Measurements from ENCODE around the gene ZEB1. TPM values are rescaled to one million over a fixed set of nuclear protein-coding genes. Genes with fewer than 3 reads are reported as not detected.
"Not testable (repeated sequence)": the region's sequence is repeated elsewhere in the genome, so short reads cannot be mapped to it uniquely, and the experiment has no call there.

Gene ZEB1
- total RNA-seq, 1 experiment from 2014 or later = 67.3 TPM

DNA sequence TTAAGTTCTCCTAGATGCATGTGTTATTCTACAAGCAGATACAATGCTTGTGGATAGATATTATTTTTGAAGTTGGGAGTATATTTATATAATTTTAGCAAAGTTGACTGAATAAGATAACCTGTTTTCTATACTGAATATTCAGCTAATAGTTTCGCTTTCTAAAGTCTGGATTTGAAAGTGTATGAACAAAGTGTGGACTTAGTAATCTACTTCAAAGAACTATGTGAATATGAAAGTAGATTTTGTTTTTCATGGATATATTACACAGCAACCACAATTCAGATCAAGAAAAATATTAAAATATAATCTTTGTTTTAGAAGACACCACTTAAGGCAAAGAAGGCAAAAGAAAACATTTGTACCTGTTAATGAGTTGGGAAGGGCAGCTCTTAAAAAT lies 78.8 kb downstream of the ZEB1 start:
- H3K9me3 ChIP-seq (replicated peaks) = no peaks in the 10 kb centered on the region
- no peaks in the 10 kb centered on the region for H3K4me1 ChIP-seq (replicated peaks)

DNA sequence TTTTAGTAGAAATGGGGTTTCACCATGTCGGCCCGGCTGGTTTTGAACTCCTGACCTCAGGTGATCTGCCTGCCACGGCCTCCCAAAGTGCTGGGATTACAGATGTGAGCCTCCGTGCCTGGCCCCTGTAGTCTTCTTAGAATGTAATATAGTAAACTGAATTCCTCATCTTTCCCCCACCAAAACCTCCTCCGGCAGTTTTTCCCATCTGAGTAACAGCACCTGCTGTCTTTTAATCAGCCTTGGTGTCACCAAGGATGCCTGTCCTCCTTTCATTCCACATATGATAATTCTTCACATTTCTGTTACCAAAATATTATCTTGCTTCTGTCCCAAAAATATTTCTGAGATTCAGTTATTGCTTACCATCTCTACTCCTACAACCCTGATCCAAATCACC lies 80.2 kb downstream of the ZEB1 start:
- Histone ChIP-seq H3K36me3 (peaks cover 10% of the 10 kb centered on the region), H3K9me3 (replicated peaks) (no peaks in the 10 kb centered on the region), H3K4me1 (replicated peaks) (no peaks in the 10 kb centered on the region), H3K27ac (no peak overlapping the region), H3K27me3 (replicated peaks) (no peaks in the 10 kb centered on the region), H3K4me3 (no peak overlapping the region)
- no peak for DNase-seq (ENCODE audit: low read depth in 1 of 2, low spot score in 2 of 2)

More for the DNA sequence above, 78.8 kb downstream of the ZEB1 start:
- no peak overlapping the region for H3K27ac ChIP-seq
- no peaks in the 10 kb centered on the region for H3K27me3 ChIP-seq (replicated peaks)
- DNase-seq (ENCODE audit: low read depth in 1 of 2, low spot score in 2 of 2) = no peak
- H3K4me3 ChIP-seq = no peak overlapping the region
- H3K36me3 ChIP-seq = peaks cover 13% of the 10 kb centered on the region

DNA sequence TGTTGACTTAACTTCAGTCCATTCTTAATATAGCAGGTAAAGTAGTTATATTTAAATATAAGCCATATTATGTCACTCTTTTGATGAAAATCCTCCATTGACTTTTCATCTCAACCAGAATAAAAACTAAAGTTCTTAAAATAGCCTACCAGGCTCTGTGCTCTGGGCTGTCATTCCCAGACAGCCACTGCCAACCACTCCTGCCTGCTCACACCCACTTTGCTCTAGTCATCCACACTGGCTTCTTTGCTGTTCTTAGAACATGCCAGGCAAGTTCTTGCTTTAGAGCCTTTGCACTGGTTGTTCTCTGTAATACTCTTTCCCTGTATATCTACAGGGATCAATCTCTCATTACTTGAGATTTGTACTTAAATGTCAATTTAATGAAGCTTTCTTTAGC lies 80.6 kb downstream of the ZEB1 start:
- Histone ChIP-seq H3K9me3 (replicated peaks) (no peaks in the 10 kb centered on the region), H3K27me3 (replicated peaks) (no peaks in the 10 kb centered on the region), H3K4me1 (replicated peaks) (no peaks in the 10 kb centered on the region), H3K4me3 (no peak overlapping the region), H3K36me3 (peaks cover 5% of the 10 kb centered on the region), H3K27ac (no peak overlapping the region)
- DNase-seq (ENCODE audit: low read depth in 1 of 2, low spot score in 2 of 2) = no peak

DNA sequence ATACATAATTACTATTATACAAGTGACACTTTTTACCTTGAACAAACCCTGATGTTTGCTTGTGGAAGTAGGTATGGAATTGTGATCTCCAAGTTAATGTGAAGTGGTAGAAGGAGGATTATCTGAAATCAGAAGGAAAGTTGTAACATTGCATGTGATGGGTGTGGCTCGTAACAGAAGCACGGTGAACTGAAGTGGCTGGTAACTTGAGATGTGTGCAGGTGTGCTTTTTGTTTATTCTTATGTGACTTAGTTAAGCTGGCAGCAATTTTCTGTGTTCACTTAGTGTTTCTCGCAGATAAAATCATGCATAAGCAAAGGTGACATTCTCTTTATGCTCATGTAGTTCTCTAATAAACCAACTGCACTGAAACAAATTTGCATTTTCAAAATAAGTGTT lies 82.3 kb downstream of the ZEB1 start:
- Histone ChIP-seq H3K27me3 (replicated peaks) (no peaks in the 10 kb centered on the region), H3K4me1 (replicated peaks) (no peaks in the 10 kb centered on the region), H3K36me3 (peaks cover 2% of the 10 kb centered on the region; the same call in 1 of the 2 replicates), H3K9me3 (replicated peaks) (no peaks in the 10 kb centered on the region), H3K4me3 (no peak overlapping the region), H3K27ac (no peak overlapping the region)
- no peak for DNase-seq (ENCODE audit: low read depth in 1 of 2, low spot score in 2 of 2)

DNA sequence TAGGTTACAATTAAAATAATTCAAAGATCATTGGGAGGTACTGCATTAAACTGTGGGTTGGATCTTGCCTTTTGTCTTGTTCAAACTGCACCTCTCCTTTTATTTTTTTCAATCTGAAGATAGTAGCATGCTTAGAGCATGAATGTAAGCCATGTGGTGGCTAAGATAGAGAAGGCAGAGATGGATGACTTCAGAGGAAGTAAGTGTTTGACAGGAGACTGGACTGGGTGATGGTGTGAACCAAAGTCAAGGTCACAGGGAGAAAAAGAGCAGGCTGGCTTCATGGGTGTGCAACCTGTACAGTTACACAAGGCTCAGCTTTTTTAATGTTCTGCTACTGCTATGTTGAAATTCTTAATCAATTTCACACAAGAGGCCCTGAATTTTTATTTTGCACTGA lies 85.6 kb downstream of the ZEB1 start:
- H3K4me3 ChIP-seq = no peak overlapping the region
- no peak for DNase-seq (ENCODE audit: low read depth in 1 of 2, low spot score in 2 of 2)
- H3K9me3 ChIP-seq (replicated peaks) = 0 out of 2 replicates have a peak, but pooled peaks cover 2% of the 10 kb centered on the region
- H3K4me1 ChIP-seq (replicated peaks) = no peaks in the 10 kb centered on the region
- H3K27me3 ChIP-seq (replicated peaks) = no peaks in the 10 kb centered on the region
- no peak overlapping the region for H3K27ac ChIP-seq
- peaks cover 3% of the 10 kb centered on the region; the same call in 1 of the 2 replicates for H3K36me3 ChIP-seq

DNA sequence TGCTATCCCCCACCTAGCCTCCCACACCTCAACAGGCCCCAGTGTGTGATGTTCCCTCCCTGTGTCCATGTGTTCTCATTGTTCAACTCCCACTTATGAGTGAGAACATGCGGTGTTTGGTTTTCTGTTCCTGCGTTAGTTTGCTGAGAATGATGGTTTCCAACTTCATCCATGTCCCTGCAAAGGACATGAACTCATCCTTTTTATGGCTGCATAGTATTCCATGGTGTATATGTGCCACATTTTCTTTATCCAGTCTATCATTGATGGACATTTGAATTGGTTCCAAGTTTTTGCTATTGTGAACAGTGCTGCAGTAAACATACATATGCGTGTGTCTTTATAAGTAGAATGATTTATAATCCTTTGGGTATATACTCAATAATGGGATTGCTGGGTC lies 86.8 kb downstream of the ZEB1 start:
- H3K4me1 ChIP-seq (replicated peaks); DNase-seq (ENCODE audit: low read depth in 1 of 2, low spot score in 2 of 2); H3K27ac ChIP-seq; H3K4me3 ChIP-seq; H3K27me3 ChIP-seq (replicated peaks); H3K36me3 ChIP-seq; H3K9me3 ChIP-seq (replicated peaks): not testable (repeated sequence)

DNA sequence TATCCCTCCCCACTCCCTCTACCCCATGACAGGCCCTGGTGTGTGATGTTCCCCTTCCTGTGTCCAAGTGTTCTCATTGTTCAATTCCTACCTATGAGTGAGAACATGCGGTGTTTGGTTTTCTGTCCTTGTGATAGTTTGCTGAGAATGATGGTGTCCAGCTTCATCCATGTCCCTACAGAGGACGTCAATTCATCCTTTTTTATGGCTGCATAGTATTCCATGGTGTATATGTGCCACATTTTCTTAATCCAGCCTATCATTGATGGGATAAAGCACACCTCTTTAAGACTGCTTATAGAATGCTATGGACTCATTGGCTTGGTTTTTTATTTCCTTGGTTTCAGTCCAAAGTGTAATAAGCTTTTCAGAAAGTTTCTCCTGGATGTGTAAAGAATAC lies 93.4 kb downstream of the ZEB1 start:
- H3K4me1 ChIP-seq (replicated peaks); H3K27ac ChIP-seq; H3K9me3 ChIP-seq (replicated peaks); H3K36me3 ChIP-seq; DNase-seq (ENCODE audit: low read depth in 1 of 2, low spot score in 2 of 2); H3K27me3 ChIP-seq (replicated peaks); H3K4me3 ChIP-seq: not testable (repeated sequence)

DNA sequence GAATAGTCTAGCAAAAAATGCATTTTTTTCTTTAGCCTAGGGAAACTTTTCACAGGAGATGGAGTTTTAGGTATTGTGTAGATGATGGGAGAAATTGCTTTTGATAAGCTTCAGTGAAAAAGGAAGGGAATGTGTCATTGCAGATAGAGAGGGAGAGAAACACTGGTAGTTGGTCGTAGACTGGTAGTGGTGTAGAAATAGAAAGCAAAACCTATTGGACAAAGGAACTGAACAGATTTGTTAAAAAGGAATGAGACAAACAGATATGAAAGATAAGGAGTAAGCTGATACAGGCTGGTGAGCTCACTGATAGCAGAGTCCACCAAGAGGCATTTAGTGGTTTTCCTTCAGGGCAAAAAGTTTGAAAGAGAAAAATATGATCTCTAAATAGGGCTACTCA lies 94.3 kb downstream of the ZEB1 start:
- H3K27me3 ChIP-seq (replicated peaks) = no peaks in the 10 kb centered on the region
- peaks cover 6% of the 10 kb centered on the region; the same call in 1 of the 2 replicates for H3K36me3 ChIP-seq
- H3K4me1 ChIP-seq (replicated peaks) = no peaks in the 10 kb centered on the region
- DNase-seq (ENCODE audit: low read depth in 1 of 2, low spot score in 2 of 2) = no peak
- H3K27ac ChIP-seq = no peak overlapping the region
- no peak overlapping the region for H3K4me3 ChIP-seq
- 0 out of 2 replicates have a peak, but pooled peaks cover 2% of the 10 kb centered on the region for H3K9me3 ChIP-seq (replicated peaks)

DNA sequence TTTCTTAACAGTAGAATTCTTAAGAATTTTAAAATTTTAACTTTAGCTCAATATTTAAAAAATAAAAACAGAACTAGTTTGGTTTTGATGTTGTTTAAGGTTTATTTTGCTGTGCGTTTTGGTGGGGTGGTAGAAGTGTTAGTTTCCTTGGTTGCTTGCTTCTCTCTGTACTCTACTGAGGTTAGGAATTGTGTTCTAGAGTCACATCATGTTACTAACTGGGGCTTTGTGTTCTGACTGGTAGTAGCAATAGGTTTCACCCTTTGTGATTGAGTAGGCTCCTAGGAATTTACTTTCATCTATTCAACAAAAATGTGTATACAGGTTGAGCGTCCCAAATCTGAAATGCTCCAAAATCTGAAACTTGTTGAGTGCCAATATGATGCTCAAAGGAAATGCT lies 99.5 kb downstream of the ZEB1 start:
- no peaks in the 10 kb centered on the region for H3K4me1 ChIP-seq (replicated peaks)
- no peak overlapping the region for H3K4me3 ChIP-seq
- H3K27me3 ChIP-seq (replicated peaks) = no peaks in the 10 kb centered on the region
- no peak overlapping the region for H3K27ac ChIP-seq
- H3K9me3 ChIP-seq (replicated peaks) = no peaks in the 10 kb centered on the region
- H3K36me3 ChIP-seq = no peaks in the 10 kb centered on the region
- DNase-seq (ENCODE audit: low read depth in 1 of 2, low spot score in 2 of 2) = no peak

DNA sequence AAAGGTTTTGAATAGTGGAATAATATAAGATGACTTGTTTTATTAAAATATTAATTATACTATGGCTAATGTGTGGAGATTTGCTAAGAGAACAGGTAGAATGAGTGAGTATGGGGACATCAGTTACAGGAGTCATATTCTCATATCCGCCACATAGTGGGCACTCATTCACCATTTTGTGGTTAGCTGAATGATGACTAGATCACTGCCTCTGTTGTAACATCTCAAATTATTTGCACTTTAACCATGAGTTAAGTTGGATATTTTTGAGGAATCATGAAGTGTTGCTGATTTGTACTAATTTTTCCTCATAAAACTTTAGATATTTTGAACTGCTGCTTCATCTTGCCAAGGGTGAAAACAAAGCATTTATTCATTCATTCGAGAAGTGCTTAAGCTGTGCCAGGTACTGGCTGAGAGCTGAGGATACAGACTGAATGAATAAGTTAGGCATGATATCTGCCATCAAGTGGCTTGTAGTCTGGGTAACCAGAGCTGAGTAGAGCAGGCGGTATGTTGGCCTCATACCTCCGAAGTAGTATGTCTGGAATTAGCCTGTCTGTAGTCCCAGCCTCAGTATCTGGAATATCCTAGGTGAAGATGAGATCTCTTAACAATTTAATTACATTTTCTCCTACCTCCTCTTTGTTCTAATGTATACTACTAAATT lies 100.5 kb downstream of the ZEB1 start:
- no peaks in the 10 kb centered on the region for H3K36me3 ChIP-seq
- no peak overlapping the region for H3K27ac ChIP-seq
- DNase-seq (ENCODE audit: low read depth in 1 of 2, low spot score in 2 of 2) = no peak
- no peaks in the 10 kb centered on the region for H3K27me3 ChIP-seq (replicated peaks)
- no peaks in the 10 kb centered on the region for H3K4me1 ChIP-seq (replicated peaks)
- no peaks in the 10 kb centered on the region for H3K9me3 ChIP-seq (replicated peaks)
- H3K4me3 ChIP-seq = no peak overlapping the region

DNA sequence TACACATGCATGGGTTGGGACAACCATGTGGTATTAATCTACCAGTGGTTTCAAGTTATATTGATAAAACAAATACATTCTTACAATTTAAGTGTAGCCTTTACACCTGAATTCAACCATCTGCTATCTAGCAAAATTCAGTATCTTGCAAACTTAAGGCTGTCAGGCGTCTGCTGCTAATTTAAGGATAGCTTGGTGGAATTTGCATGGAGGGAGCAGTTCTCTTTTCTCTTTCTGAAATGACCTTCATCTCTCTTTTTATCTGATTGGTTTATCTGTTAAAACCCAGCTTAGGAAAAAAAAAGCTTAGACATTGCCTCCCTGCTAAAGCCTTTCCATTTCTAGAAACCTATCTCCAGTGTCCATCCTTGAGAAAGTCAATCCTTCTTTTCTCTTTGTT lies 102.3 kb downstream of the ZEB1 start:
- H3K27ac ChIP-seq = no peak overlapping the region
- H3K27me3 ChIP-seq (replicated peaks) = no peaks in the 10 kb centered on the region
- DNase-seq (ENCODE audit: low read depth in 1 of 2, low spot score in 2 of 2) = no peak
- H3K36me3 ChIP-seq = no peaks in the 10 kb centered on the region; the same call in 1 of the 2 replicates
- H3K4me3 ChIP-seq = no peak overlapping the region
- H3K4me1 ChIP-seq (replicated peaks) = peaks cover 4% of the 10 kb centered on the region
- no peaks in the 10 kb centered on the region for H3K9me3 ChIP-seq (replicated peaks)

DNA sequence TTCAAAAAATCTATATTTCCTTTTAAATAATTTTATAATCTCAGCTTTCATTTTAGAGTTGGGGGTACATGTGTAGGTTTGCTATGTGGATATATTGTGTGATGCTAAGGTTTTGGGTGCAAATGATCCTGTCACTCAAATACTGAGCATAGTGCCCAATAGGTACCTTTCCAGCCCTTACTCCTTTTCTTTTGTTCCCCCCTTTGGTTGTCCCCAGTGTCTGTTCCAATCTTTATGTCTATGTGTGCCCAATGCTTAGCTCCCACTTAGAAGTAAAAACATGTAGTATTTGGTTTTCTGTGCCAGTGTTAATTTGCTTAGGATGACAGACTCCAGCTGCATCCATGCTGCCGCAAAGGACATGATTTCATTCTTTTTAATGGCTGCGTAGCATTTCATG lies 103.6 kb downstream of the ZEB1 start:
- H3K4me3 ChIP-seq = no peak overlapping the region
- H3K36me3 ChIP-seq = no peaks in the 10 kb centered on the region; the same call in 1 of the 2 replicates
- no peak for DNase-seq (ENCODE audit: low read depth in 1 of 2, low spot score in 2 of 2)
- no peak overlapping the region for H3K27ac ChIP-seq
- no peaks in the 10 kb centered on the region for H3K9me3 ChIP-seq (replicated peaks)
- peaks cover 9% of the 10 kb centered on the region for H3K4me1 ChIP-seq (replicated peaks)
- H3K27me3 ChIP-seq (replicated peaks) = no peaks in the 10 kb centered on the region

DNA sequence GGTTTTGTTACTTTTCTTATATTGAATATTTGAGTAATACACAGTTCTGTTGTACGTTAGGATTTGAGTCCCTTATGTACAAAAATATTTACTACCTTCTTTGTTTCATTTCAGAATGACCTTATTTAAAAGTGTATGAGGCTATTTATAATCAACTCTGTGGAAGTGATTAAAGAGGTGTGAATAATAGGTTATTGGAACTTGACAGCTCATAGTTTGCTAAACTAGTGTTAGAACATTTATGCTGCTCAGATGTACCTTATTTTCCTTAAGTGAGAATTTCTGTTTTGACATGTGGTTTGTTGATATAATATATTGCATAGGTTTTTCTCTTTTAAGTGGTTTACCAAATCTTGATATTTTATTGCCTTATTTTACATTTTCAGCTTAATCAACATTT lies 105.5 kb downstream of the ZEB1 start:
- H3K27ac ChIP-seq = no peak overlapping the region
- no peak for DNase-seq (ENCODE audit: low read depth in 1 of 2, low spot score in 2 of 2)
- H3K4me1 ChIP-seq (replicated peaks) = peaks cover 9% of the 10 kb centered on the region
- H3K36me3 ChIP-seq = no peaks in the 10 kb centered on the region; the same call in 1 of the 2 replicates
- H3K9me3 ChIP-seq (replicated peaks) = 0 out of 2 replicates have a peak, but pooled peaks cover 4% of the 10 kb centered on the region
- H3K4me3 ChIP-seq = no peak overlapping the region
- no peaks in the 10 kb centered on the region for H3K27me3 ChIP-seq (replicated peaks)

DNA sequence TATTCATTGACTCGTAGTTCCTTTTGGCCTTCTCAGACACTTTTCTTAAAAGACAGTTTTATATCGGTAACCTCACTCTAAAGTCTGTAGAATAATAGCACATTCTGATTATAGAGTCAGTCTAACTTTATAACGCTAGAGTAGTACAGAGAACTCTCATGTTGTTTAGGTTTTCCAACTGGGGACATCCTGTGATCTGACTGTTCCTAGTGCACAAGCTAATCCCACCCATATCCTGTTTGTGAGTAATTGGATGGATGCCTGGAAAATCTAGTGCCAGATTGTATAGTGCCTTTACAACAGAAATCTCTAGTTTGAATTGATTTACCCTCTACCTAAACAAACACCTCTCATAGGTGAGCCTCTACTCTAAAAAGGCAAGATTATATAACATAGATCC lies 107.4 kb downstream of the ZEB1 start:
- Histone ChIP-seq H3K27ac (peak overlapping the region; percentile 13; the same call in 1 of the 2 replicates), H3K27me3 (replicated peaks) (no peaks in the 10 kb centered on the region), H3K4me3 (no peak overlapping the region), H3K9me3 (replicated peaks) (0 out of 2 replicates have a peak, but pooled peaks cover 4% of the 10 kb centered on the region), H3K4me1 (replicated peaks) (peaks cover 9% of the 10 kb centered on the region), H3K36me3 (no peaks in the 10 kb centered on the region; the same call in 1 of the 2 replicates)
- peak in 1 of 2 experiments; percentile 39 for DNase-seq (ENCODE audit: low read depth in 1 of 2, low spot score in 2 of 2)

DNA sequence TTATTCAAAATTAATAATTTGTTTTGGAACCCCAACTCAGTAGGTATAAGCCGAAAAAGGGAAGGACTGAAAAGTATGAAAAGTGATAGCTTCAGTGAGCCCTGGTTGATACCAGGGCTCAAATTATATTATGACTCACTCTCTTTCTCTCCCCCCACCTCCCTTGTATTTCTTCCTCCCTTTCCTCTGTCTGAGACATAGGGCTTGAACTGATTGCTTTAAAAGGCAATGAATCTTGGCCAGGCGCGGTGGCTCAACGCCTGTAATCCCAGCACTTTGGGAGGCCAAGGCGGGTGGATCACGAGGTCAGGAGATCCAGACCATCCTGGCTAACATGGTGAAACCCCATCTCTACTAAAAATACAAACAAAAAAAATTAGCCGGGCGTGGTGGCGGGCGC lies 108.3 kb downstream of the ZEB1 start:
- not testable (repeated sequence) for H3K27ac ChIP-seq; H3K4me3 ChIP-seq; H3K36me3 ChIP-seq; H3K4me1 ChIP-seq (replicated peaks); DNase-seq (ENCODE audit: low read depth in 1 of 2, low spot score in 2 of 2); H3K9me3 ChIP-seq (replicated peaks); H3K27me3 ChIP-seq (replicated peaks)
